AG04449 (cell line): ENCODE data around the gene MPP4.
"Not testable (repeated sequence)": the region's sequence is repeated elsewhere in the genome, so short reads cannot be mapped to it uniquely, and the experiment has no call there.

Experiments
- CTCF ChIA-PET: fragments of 350-600 bp; formaldehyde crosslinking; extraction: SDS; loops from one replicate; lab custom pipeline; 2021; ENCODE audit warnings: antibody characterized with exemption; lab: Yijun Ruan, JAX
- POLR2A ChIA-PET: fragments of 400-600, 350-600 bp; formaldehyde crosslinking; extraction: SDS; loops from one replicate; lab custom pipeline; 2020; ENCODE audit warnings: antibody characterized with exemption, inconsistent platforms; lab: Yijun Ruan, JAX
- DNase-seq: peaks from one replicate; pipeline ENCODE4 v3.0.0-alpha.2; 2010; ENCODE audit warnings: low read depth, low spot score
- H3K4me3 ChIP-seq: 2 replicates; pipeline ENCODE4 v1.5.1; 2011; ENCODE audit warnings: low read depth, mild to moderate bottlenecking, control low read depth, low read length
- TF ChIP-seq, protein P1 (sequence below): IDR thresholded peaks from one replicate; pipeline ENCODE4 v1.5.1; 2011; ENCODE audit warnings: mild to moderate bottlenecking, moderate library complexity, low read length, control low read depth, inconsistent platforms; ENCODE audit not compliant: insufficient read depth; ENCODE audit errors: missing control alignments

MPP4 gene

DNA sequence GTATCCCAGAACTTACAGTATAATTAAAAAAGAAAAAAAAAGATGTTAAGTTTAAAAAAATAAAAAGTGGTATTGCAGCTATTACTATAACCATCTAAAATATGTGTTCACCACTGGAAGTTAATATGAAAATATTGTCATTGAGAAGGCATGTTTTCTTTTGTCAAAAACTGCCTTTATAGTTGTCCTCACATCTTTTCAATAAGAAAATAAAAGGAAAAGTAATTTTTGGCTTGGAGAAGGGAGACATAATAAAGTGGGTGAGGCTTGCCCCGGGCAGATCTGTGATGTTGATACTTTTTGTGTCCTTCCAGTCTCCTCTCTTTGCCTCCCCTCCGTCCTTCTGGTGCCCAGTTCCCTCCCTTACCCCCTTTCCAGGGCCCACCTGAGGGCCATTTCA is 24.9 kb downstream of the MPP4 start:
- no peak overlapping the region for H3K4me3 ChIP-seq
- POLR2A ChIA-PET, result no interaction called here
- DNase-seq, result no peak
- TF ChIP-seq, protein P1, sequence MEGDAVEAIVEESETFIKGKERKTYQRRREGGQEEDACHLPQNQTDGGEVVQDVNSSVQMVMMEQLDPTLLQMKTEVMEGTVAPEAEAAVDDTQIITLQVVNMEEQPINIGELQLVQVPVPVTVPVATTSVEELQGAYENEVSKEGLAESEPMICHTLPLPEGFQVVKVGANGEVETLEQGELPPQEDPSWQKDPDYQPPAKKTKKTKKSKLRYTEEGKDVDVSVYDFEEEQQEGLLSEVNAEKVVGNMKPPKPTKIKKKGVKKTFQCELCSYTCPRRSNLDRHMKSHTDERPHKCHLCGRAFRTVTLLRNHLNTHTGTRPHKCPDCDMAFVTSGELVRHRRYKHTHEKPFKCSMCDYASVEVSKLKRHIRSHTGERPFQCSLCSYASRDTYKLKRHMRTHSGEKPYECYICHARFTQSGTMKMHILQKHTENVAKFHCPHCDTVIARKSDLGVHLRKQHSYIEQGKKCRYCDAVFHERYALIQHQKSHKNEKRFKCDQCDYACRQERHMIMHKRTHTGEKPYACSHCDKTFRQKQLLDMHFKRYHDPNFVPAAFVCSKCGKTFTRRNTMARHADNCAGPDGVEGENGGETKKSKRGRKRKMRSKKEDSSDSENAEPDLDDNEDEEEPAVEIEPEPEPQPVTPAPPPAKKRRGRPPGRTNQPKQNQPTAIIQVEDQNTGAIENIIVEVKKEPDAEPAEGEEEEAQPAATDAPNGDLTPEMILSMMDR, result no peak
- CTCF ChIA-PET, result interaction anchor here (0.5 to 0.7 kb wide), 2 partner anchors 36 to 436 kb away, joined by 3 read pairs; no protein-coding TSS in a partner anchor

DNA sequence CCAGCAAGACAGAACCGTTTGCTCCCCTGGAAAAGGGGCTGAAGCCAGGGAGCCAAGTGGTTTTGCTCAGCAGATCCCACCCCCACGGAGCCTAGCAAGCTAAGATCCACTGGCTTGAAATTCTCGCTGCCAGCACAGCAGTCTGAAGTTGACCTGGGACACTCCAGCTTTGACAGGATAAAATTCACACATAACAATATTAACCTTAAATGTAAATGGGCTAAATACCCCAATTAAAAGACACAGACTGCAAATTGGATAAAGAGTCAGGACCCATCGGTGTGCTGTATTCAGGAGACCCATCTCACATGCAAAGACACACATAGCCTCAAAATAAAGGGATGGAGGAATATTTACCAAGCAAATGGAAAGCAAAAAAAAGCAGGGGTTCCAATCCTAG is 27.2 kb downstream of the MPP4 start:
- CTCF ChIA-PET, result interaction anchor here (1.1 to 1.2 kb wide), 2 partner anchors 9 to 23 kb away, joined by 3 read pairs; no protein-coding TSS in a partner anchor
- DNase-seq, POLR2A ChIA-PET, H3K4me3 ChIP-seq: not testable (repeated sequence)

DNA sequence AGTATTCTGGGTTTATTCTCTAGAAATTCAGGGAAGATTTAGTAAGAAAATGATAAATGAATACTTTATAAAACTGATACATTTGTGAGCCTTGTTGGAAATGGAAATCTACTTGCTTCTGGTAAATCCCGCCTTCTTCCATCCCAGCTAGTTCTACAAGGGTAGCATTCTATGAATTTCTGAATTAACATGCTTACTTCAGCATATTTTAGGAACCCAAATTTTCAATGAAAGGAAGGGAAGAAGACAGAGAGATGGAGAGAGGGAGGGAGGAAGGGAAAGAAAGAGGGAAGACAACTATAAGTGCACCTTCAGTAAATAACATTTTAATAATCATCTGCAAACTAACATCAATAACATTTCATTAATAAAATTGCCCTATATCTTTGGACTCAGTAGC is 28.6 kb downstream of the MPP4 start:
- no peak overlapping the region for H3K4me3 ChIP-seq
- ChIA-PET POLR2A (no interaction called here), CTCF (no interaction called here)
- TF ChIP-seq, protein P1, result no peak
- DNase-seq, result no peak

DNA sequence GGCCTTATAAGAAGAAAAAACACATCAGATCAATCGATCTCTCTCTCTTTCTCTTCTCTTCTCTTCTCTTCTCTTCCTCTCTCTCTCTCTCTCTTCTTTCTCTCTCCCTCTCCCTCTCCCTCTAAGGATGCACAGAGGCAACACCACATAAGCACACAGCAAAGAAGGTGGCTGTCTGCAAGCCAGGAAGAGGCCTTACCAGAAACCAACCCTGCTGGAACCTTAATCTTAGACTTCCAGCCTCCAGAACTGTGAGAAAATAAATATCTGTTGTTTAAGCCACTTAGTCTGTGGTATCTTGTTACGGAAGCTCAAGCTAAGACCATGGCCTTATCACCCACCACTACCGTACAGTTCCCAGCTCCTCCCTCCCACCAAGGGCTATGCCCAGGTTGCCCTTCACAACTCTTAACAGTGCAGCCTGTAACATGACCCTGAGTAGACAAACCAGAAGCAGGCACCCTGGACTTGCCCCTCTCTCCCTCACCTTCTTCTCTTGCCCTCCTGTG is 30.0 kb downstream of the MPP4 start:
- CTCF ChIA-PET, result interaction anchor here (1.8 to 3.0 kb wide), 3 partner anchors 14 to 39 kb away, joined by 5 to 13 read pairs (median 7); no protein-coding TSS in a partner anchor
- no peak for DNase-seq
- TF ChIP-seq, protein P1, result no peak
- H3K4me3 ChIP-seq, result no peak overlapping the region
- POLR2A ChIA-PET, result no interaction called here

DNA sequence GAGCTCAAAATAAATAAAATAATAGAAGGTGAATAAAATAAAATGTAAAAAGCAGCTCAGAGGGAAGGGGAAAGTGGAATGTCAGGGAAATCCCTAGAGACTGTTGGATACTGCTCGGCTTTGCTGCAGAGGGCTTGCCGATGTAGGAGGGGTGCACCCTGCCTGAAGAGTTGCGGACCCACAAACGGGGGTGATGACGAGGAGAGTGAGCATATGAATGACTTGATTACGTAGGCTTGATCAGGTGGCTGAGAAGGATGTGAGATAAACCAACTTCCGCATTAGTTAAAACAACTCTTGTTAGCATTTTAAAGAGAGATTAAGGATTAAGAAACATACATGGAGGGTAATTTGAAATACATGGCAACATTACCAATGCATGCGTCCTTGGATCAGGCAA is 34.1 kb downstream of the MPP4 start:
- H3K4me3 ChIP-seq, result no peak overlapping the region
- TF ChIP-seq, protein P1, result no peak
- POLR2A ChIA-PET, result no interaction called here
- CTCF ChIA-PET, result interaction anchor here (0.9 to 2.2 kb wide), 5 partner anchors 9 to 130 kb away, joined by 3 to 10 read pairs (median 3); no protein-coding TSS in a partner anchor
- DNase-seq, result no peak

DNA sequence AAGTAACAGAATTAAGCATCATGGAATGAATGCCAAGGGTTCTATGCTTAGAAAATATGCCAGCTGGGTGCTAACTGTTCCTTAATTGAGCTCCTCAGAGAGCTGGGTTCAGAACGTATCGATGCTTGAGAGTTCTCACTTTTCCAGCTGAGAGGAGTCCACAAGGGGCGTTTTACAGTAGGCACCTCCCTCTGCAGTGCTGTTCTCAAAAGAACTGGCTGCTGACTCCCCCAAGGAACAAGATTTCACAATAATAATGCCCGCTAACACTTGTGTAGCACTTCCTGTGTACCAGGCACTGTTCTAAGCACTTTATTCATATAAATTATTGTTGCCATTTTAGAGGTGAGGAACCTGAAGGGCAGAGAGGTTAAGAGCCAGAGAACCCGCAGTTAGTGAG is 37.1 kb downstream of the MPP4 start:
- CTCF ChIA-PET, result interaction anchor here (1.2 kb wide), 1 partner anchor 428 kb away, joined by 3 read pairs; no protein-coding TSS in a partner anchor
- POLR2A ChIA-PET, result interaction anchor here (1.3 kb wide), 1 partner anchor 40 kb away, joined by 5 read pairs; no protein-coding TSS in a partner anchor
- no peak for DNase-seq
- H3K4me3 ChIP-seq, result no peak overlapping the region
- TF ChIP-seq, protein P1, result no peak
